ENCODE results near the gene NT5C. TPM values are rescaled to one million over a fixed set of nuclear protein-coding genes. Genes with fewer than 3 reads are reported as not detected.

Gene NT5C
- total RNA-seq, 1 experiment from 2014 or later, result 115 TPM

- peak overlapping the region; percentile 30; the same call in 1 of the 2 replicates for H3K9ac ChIP-seq (ENCODE audit: low read length)
- RAD21 ChIA-PET (ENCODE audit: low non-redundant PET in 1 of 2, low total read pairs in 2 of 2, uncharacterized antibody in 2 of 2, unreplicated experiment in 2 of 2), result interaction anchor here (0.5 to 1.8 kb wide), 30 partner anchors 8 to 298 kb away, joined by 3 to 22 read pairs (median 4); partner anchors contain the start of genes NT5C (in 1 of the 2) and SLC16A5 (in 1 of the 2)
- POLR2A ChIA-PET, result interaction anchor here (0.7 to 5.3 kb wide), 19 partner anchors 10 to 148 kb away, joined by 3 to 44 read pairs (median 6); partner anchors contain the start of genes JPT1, NT5C, NUP85 and SLC16A5
- peaks cover 13 to 47% of the 10 kb centered on the region in 2 experiments for H3K4me1 ChIP-seq (ENCODE audit: control insufficient read depth in 1 of 2, insufficient read depth in 2 of 2, low read length in 2 of 2)
- CTCF ChIA-PET, result interaction anchor here (0.7 to 5.3 kb wide), 55 partner anchors 9 to 402 kb away, joined by 3 to 104 read pairs (median 5); partner anchors contain the start of genes CDR2L, GRB2, MIF4GD and NT5C
- ATAC-seq (peak; percentile 70), DNase-seq (ENCODE audit: low read depth, low spot score) (peak; percentile 90)
- H3K27me3 ChIP-seq (ENCODE audit: insufficient read depth, low read length), result no peaks in the 10 kb centered on the region
- intact Hi-C loops (cut with micrococcal nuclease), result loop anchor here (1.0 to 10.0 kb wide), 6 partner anchors 17 to 299 kb away; partner anchors contain the start of genes GGA3, MRPS7 and NT5C
- no peaks in the 10 kb centered on the region for H3K9me2 ChIP-seq (ENCODE audit: insufficient read depth)
- H3K4me2 ChIP-seq (ENCODE audit: low read length), result peak overlapping the region; percentile 32
- H3K79me2 ChIP-seq (ENCODE audit: insufficient read depth, low read length), result peaks cover 81% of the 10 kb centered on the region
- no peak for TF ChIP-seq YY1 (IDR thresholded peaks at IDR 0.05; ENCODE audit: extremely low read depth, insufficient replicate concordance, low read depth, low read length)
- TF ChIP-seq, protein P1, sequence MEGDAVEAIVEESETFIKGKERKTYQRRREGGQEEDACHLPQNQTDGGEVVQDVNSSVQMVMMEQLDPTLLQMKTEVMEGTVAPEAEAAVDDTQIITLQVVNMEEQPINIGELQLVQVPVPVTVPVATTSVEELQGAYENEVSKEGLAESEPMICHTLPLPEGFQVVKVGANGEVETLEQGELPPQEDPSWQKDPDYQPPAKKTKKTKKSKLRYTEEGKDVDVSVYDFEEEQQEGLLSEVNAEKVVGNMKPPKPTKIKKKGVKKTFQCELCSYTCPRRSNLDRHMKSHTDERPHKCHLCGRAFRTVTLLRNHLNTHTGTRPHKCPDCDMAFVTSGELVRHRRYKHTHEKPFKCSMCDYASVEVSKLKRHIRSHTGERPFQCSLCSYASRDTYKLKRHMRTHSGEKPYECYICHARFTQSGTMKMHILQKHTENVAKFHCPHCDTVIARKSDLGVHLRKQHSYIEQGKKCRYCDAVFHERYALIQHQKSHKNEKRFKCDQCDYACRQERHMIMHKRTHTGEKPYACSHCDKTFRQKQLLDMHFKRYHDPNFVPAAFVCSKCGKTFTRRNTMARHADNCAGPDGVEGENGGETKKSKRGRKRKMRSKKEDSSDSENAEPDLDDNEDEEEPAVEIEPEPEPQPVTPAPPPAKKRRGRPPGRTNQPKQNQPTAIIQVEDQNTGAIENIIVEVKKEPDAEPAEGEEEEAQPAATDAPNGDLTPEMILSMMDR (IDR thresholded peaks at IDR 0.05 in 2 of 3, conservative IDR thresholded peaks at IDR 0.05 in 1 of 3; ENCODE audit: borderline replicate concordance in 1 of 3, insufficient read depth in 1 of 3, low read depth in 2 of 3, low read length in 2 of 3), result peak; percentile 98 to 99 (median 99)
- no peak for TF ChIP-seq SIN3A (IDR thresholded peaks at IDR 0.05; ENCODE audit: low read depth)
- TF ChIP-seq SP1 (IDR thresholded peaks at IDR 0.05; ENCODE audit: low read depth), result no peak
- peak; percentile 50; the same call in 1 of the 2 replicates for TF ChIP-seq POLR2AphosphoS5 (IDR thresholded peaks at IDR 0.05; ENCODE audit: low read depth, low read length)
- TF ChIP-seq SRF (IDR thresholded peaks at IDR 0.05; ENCODE audit: low read depth), result no peak
- TF ChIP-seq RAD21 (IDR thresholded peaks at IDR 0.05; ENCODE audit: low read depth), result peak; percentile 100
- TF ChIP-seq, protein P2, sequence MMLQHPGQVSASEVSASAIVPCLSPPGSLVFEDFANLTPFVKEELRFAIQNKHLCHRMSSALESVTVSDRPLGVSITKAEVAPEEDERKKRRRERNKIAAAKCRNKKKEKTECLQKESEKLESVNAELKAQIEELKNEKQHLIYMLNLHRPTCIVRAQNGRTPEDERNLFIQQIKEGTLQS (IDR thresholded peaks at IDR 0.05), result no peak
- peaks cover 6 to 46% of the 10 kb centered on the region in 2 experiments; a peak in 3 of 4 replicates for H3K36me3 ChIP-seq (ENCODE audit: control insufficient read depth in 1 of 2, insufficient read depth in 2 of 2, low read length in 2 of 2)
- no peak overlapping the region for H2AFZ ChIP-seq (ENCODE audit: low read depth, low read length, poor library complexity, severe bottlenecking)
- no peaks in the 10 kb centered on the region; the same call in 1 of the 2 replicates for H4K20me1 ChIP-seq (ENCODE audit: insufficient read depth)
- H3K27ac ChIP-seq (ENCODE audit: low read depth, low read length), result peak overlapping the region; percentile 62
- no peak overlapping the region for H3K4me3 ChIP-seq (replicated peaks in 1 of 2; ENCODE audit: low read depth in 1 of 2, low read length in 2 of 2)
- no TSS peak for BruUV-seq (replicated peaks)
- H3K9me3 ChIP-seq (ENCODE audit: control insufficient read depth in 1 of 2, insufficient read depth in 1 of 2, low read depth in 1 of 2, low read length in 2 of 2), result no peaks in the 10 kb centered on the region
Observed at GRCh38 chr17:75113798-75114551, 17.6 kb downstream of the NT5C start.

Data from HCT116 (cell line).